HEK293 (cell line): ENCODE data around the gene NR3C2.

Experiments
- CTCF ChIP-seq: fragments of 450-650 bp; formaldehyde crosslinking; IDR thresholded peaks from 2 replicates; pipeline ENCODE4 v1.5.1; 2016; ENCODE audit warnings: missing biosample characterization, missing genetic modification characterization
- ZNF488 ChIP-seq: fragments of 450-650 bp; formaldehyde crosslinking; IDR thresholded peaks from 2 replicates; pipeline ENCODE4 v1.5.1; 2016; ENCODE audit warnings: missing biosample characterization, missing genetic modification characterization

GRCh38 chr4:148311526-148311925 is 130.7 kb downstream of the NR3C2 start:
- TF ChIP-seq ZNF488 (tag by site-specific recombination) (no peak), CTCF (tag by site-specific recombination) (no peak)
